CD4-positive, alpha-beta T cell (primary cell): ENCODE data around the gene SPATC1L. TPM values are rescaled to one million over a fixed set of nuclear protein-coding genes. Genes with fewer than 3 reads are reported as not detected.
"Not testable (repeated sequence)": the region's sequence is repeated elsewhere in the genome, so short reads cannot be mapped to it uniquely, and the experiment has no call there.

Experiments used
- ATAC-seq: fragments of 200-7000 bp; cut with Tn5 transposase; one replicate; pipeline ENCODE4 v1.10.0; 2022; ENCODE audit warnings: mild to moderate bottlenecking; ENCODE audit not compliant: poor library complexity
- CTCF ChIA-PET: fragments of 350-600 bp; sonication (Branson Sonifier 250); formaldehyde crosslinking; loops from one replicate; lab custom pipeline; 2021; ENCODE audit warnings: antibody characterized with exemption, inconsistent platforms; lab: Charles Lee
- POLR2A ChIA-PET: fragments of 350-600 bp; sonication (Branson Sonifier 250); formaldehyde crosslinking; loops from one replicate; lab custom pipeline; 2021; ENCODE audit warnings: antibody characterized with exemption, inconsistent platforms; lab: Charles Lee
- DNase-seq, 14 experiments: peaks; one replicate each; pipeline ENCODE4 v3.0.0-alpha.2; 2013 to 2020; ENCODE audit warnings: mixed read lengths in 2 of 14
- H3K27ac ChIP-seq, 2 donors: one replicate each; pipeline versions ENCODE4 v1.5.1 to v1.7.0; 2013; ENCODE audit warnings: low read length in 2 of 2, low read depth in 1 of 2, mild to moderate bottlenecking in 1 of 2
- H3K27me3 ChIP-seq, 2 experiments: 1 replicate in 1 of 2; 2 replicates in 1 of 2; pipeline versions ENCODE4 v1.6.1 to v1.7.0; 2013; ENCODE audit warnings: low read length in 2 of 2, control low read depth in 1 of 2, mild to moderate bottlenecking in 1 of 2, moderate library complexity in 1 of 2; ENCODE audit not compliant: insufficient read depth in 2 of 2, control insufficient read depth in 1 of 2
- H3K36me3 ChIP-seq: one replicate; pipeline ENCODE4 v1.6.1; 2013; ENCODE audit warnings: low read length, control low read depth; ENCODE audit not compliant: insufficient read depth
- H3K4me1 ChIP-seq: one replicate; pipeline ENCODE4 v1.6.1; 2013; ENCODE audit warnings: low read length, control low read depth; ENCODE audit not compliant: insufficient read depth
- H3K4me3 ChIP-seq: one replicate; pipeline ENCODE4 v1.5.1; 2013; ENCODE audit warnings: mild to moderate bottlenecking, low read length, moderate library complexity
- H3K9me3 ChIP-seq, 2 experiments: 1 replicate in 1 of 2; 2 replicates in 1 of 2; pipeline versions ENCODE4 v1.6.1 to v1.7.0; 2013; ENCODE audit warnings: low read length in 2 of 2, mild to moderate bottlenecking in 2 of 2, control low read depth in 1 of 2, moderate library complexity in 1 of 2; ENCODE audit not compliant: control insufficient read depth in 1 of 2, insufficient read depth in 1 of 2
- H3K27ac Mint-ChIP-seq: one replicate; pipeline ENCODE4 v1.8.0; 2020; ENCODE audit warnings: mixed read lengths
- H3K27me3 Mint-ChIP-seq: one replicate; pipeline ENCODE4 v1.8.0; 2021; ENCODE audit warnings: mixed read lengths
- H3K36me3 Mint-ChIP-seq: one replicate; pipeline ENCODE4 v1.8.0; 2021; ENCODE audit warnings: low read depth, mixed read lengths
- H3K4me1 Mint-ChIP-seq: one replicate; pipeline ENCODE4 v1.8.0; 2021; ENCODE audit warnings: low read depth, mixed read lengths
- H3K4me3 Mint-ChIP-seq: one replicate; pipeline ENCODE4 v1.8.0; 2020; ENCODE audit warnings: mild to moderate bottlenecking, mixed read lengths
- H3K9me3 Mint-ChIP-seq: one replicate; pipeline ENCODE4 v1.8.0; 2020; ENCODE audit warnings: mixed read lengths
- intact Hi-C, 2 experiments: fragments of 100-400 bp; cut with DNase I in 1 of 2; cut with micrococcal nuclease in 1 of 2; formaldehyde crosslinking; loops; one replicate each; pipeline versions ENCODE4 v1.15.1 to v1.9.0; 2023 to 2025; cut with DNase I, micrococcal nuclease
- total RNA-seq, 174 experiments: library from RNA in 2 of 174; stranded (reverse) in 2 of 174; gene quantifications; one replicate each; pipeline ENCODE4 v1.2.3 and lab custom pipeline; 2021 to 2026
- TF ChIP-seq, protein P1 (sequence below): fragments of 200-600 bp; IDR thresholded peaks from one replicate; pipeline ENCODE4 v1.8.0; 2022; ENCODE audit warnings: antibody characterized with exemption, mild to moderate bottlenecking

SPATC1L gene
- total RNA-seq, 2 experiments from 2014 or later: 2.8 to 3.0 TPM

DNA sequence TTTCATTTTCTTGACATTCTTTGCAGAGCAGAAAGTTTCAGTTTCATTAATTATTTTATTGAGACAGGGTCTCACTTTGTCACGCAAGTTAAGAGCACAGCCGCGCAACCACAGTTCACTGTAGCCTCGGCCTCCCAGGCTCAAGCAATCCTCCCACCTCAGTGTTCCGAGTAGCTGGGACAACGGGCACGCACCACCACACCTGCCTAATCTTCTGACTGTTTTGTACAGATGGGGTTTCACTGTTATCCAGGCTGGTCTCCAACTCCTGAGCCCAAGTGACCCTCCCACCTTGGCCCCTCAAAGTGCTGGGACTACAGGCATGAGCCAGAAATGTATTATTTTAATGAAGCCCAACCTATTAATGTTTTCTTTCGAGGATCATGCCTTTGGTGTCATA, 3.0 kb upstream of the SPATC1L start:
- CTCF ChIA-PET: no interaction called here
- TF ChIP-seq, protein P1, sequence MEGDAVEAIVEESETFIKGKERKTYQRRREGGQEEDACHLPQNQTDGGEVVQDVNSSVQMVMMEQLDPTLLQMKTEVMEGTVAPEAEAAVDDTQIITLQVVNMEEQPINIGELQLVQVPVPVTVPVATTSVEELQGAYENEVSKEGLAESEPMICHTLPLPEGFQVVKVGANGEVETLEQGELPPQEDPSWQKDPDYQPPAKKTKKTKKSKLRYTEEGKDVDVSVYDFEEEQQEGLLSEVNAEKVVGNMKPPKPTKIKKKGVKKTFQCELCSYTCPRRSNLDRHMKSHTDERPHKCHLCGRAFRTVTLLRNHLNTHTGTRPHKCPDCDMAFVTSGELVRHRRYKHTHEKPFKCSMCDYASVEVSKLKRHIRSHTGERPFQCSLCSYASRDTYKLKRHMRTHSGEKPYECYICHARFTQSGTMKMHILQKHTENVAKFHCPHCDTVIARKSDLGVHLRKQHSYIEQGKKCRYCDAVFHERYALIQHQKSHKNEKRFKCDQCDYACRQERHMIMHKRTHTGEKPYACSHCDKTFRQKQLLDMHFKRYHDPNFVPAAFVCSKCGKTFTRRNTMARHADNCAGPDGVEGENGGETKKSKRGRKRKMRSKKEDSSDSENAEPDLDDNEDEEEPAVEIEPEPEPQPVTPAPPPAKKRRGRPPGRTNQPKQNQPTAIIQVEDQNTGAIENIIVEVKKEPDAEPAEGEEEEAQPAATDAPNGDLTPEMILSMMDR: no peak
- no peaks in the 10 kb centered on the region for H3K36me3 Mint-ChIP-seq

DNA sequence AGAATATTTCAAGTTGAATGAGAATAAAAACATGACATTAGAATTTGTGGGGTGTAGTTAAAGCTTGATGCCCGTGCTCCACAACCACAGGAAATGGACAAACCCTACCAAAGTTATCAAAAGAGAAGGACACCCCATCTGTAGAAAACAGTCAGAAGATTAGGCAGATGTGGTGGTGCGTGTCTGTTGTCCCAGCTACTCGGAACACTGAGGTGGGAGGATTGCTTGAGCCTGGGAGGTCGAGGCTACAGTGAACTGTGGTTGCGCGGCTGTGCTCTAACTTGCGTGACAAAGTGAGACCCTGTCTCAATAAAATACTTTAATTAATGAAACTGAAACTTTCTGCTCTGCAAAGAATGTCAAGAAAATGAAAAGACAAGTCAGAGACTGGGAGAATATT, 1.5 kb upstream of the SPATC1L start:
- CTCF ChIA-PET: interaction anchor here (0.9 kb wide), 1 partner anchor 100 kb away, joined by 3 read pairs; the partner anchor contains the start of gene MCM3AP
- H3K4me1 Mint-ChIP-seq: peaks cover 11% of the 10 kb centered on the region

More for the DNA sequence above, 3.0 kb upstream of the SPATC1L start:
- Mint-ChIP-seq H3K27me3 (no peaks in the 10 kb centered on the region), H3K9me3 (no peaks in the 10 kb centered on the region), H3K4me3 (no peak overlapping the region), H3K4me1 (peaks cover 11% of the 10 kb centered on the region), H3K27ac (no peak overlapping the region)
- POLR2A ChIA-PET: no interaction called here
- H3K36me3 ChIP-seq: peaks cover 2% of the 10 kb centered on the region
- peaks cover 25% of the 10 kb centered on the region for H3K4me1 ChIP-seq
- peaks cover 0 to 3% of the 10 kb centered on the region in 2 experiments for H3K9me3 ChIP-seq
- ATAC-seq (no peak), DNase-seq (no peak)
- H3K27ac ChIP-seq: no peak overlapping the region
- no peak overlapping the region for H3K4me3 ChIP-seq
- peaks cover 0 to 3% of the 10 kb centered on the region in 2 experiments for H3K27me3 ChIP-seq
- intact Hi-C loops: loop anchor here in 1 of 2 experiments (5.0 to 10.0 kb wide), 2 partner anchors 92 to 140 kb away; partner anchors contain the start of gene COL6A2

DNA sequence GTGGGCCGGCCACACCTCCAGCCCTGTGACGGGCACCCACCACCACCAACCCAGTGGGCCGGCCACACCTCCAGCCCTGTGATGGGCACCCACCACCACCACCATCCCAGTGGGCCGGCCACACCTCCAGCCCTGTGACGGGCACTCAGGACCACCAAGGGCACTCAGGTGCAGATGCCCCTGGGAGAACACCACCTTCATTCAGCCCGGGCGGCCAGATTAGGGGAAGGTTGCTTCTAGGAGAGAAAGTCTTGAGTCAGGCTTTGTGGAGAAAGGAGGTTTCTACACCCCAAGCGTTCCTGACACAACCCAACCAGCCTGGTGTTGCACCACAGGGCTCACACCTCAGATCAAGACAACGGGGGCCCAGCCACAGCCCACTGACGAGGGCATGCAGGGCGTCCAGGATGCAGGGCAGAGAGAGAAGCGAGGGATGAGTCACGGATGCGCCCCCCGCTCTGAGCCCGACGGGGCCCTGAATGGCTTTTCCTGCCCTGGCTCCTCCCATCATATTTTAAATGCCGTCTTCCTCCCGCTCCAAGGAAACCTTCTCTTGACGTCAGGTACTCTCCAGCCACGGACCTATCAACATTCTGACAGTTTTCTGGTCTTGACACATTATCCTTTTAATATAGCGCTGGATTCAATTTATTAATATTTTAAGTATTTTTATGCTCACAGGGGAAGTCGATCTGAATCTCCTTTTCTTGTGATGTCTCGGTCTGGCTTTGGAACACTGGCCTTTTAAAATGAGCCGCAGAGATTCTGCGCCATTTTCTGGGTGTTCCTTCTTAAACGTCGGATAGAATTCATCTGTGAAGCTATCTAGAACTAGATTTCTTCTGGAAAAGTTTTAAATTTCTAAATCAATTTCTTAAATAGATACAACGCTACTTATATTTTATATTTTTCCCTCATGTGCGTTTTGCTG, 631 bp upstream of the SPATC1L start:
- CTCF ChIA-PET: interaction anchor here (0.9 kb wide), 1 partner anchor 101 kb away, joined by 3 read pairs; the partner anchor contains the start of gene MCM3AP
- no peaks in the 10 kb centered on the region for H3K36me3 Mint-ChIP-seq

More for the DNA sequence above, 1.5 kb upstream of the SPATC1L start:
- intact Hi-C loops: loop anchor here in 1 of 2 experiments (5.0 to 10.0 kb wide), 2 partner anchors 91 to 142 kb away; partner anchors contain the start of gene COL6A2
- H3K27me3 Mint-ChIP-seq: no peaks in the 10 kb centered on the region
- Histone ChIP-seq H3K27ac (no peak overlapping the region), H3K4me1 (peaks cover 25% of the 10 kb centered on the region), H3K36me3 (no peaks in the 10 kb centered on the region), H3K27me3 (peaks cover 0 to 3% of the 10 kb centered on the region in 2 experiments), H3K9me3 (peaks cover 0 to 6% of the 10 kb centered on the region in 2 experiments), H3K4me3 (peak overlapping the region; percentile 64)
- TF ChIP-seq, protein P1: no peak
- H3K9me3 Mint-ChIP-seq: no peaks in the 10 kb centered on the region
- H3K4me3 Mint-ChIP-seq: peak overlapping the region; percentile 23
- ATAC-seq (no peak), DNase-seq (no peak)
- POLR2A ChIA-PET: no interaction called here
- no peak overlapping the region for H3K27ac Mint-ChIP-seq
- no peaks in the 10 kb centered on the region for H3K36me3 Mint-ChIP-seq

DNA sequence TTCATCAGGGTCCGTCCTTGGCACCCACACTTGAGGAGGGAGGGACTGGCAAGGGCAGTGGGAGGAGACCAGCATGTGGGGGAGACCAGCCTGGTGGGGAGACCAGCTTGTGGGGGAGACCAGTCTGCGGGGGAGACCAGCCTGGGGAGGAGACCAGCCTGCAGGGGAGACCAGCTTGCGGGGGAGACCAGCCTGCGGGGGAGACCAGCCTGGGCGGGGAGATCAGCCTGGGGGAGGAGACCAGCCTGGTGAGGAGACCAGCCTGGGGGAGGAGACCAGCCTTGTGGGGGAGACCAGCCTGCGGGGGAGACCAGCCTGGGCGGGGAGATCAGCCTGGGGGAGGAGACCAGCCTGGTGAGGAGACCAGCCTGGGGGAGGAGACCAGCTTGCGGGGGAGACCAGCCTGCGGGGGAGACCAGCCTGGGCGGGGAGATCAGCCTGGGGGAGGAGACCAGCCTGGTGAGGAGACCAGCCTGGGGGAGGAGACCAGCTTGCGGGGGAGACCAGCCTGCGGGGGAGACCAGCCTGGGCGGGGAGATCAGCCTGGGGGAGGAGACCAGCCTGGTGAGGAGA, 836 bp downstream of the SPATC1L start:
- peaks cover 11% of the 10 kb centered on the region for H3K4me1 Mint-ChIP-seq
- peak overlapping the region; percentile 64 for H3K4me3 ChIP-seq
- H3K36me3 ChIP-seq, H3K27me3 Mint-ChIP-seq, H3K9me3 Mint-ChIP-seq, POLR2A ChIA-PET, DNase-seq, CTCF ChIA-PET, ATAC-seq, H3K27ac ChIP-seq, H3K36me3 Mint-ChIP-seq, H3K27ac Mint-ChIP-seq, H3K27me3 ChIP-seq, H3K9me3 ChIP-seq: not testable (repeated sequence)
- H3K4me3 Mint-ChIP-seq: peak overlapping the region; percentile 63
- peaks cover 25% of the 10 kb centered on the region for H3K4me1 ChIP-seq
- intact Hi-C loops: loop anchor here in 1 of 2 experiments (10.0 kb wide), 1 partner anchor 89 kb away; the partner anchor contains the start of gene COL6A2

More for the DNA sequence above, 631 bp upstream of the SPATC1L start:
- Histone ChIP-seq H3K36me3 (no peaks in the 10 kb centered on the region), H3K27me3 (peaks cover 0 to 3% of the 10 kb centered on the region in 2 experiments), H3K9me3 (peaks cover 0 to 6% of the 10 kb centered on the region in 2 experiments), H3K27ac (peak overlapping the region; percentile 59 to 85), H3K4me1 (peaks cover 25% of the 10 kb centered on the region), H3K4me3 (peak overlapping the region; percentile 64)
- H3K4me3 Mint-ChIP-seq: peak overlapping the region; percentile 80
- POLR2A ChIA-PET: no interaction called here
- H3K27ac Mint-ChIP-seq: peak overlapping the region; percentile 31
- ATAC-seq (peak; percentile 75), DNase-seq (peak; percentile 19 to 82 (median 53))
- peaks cover 11% of the 10 kb centered on the region for H3K4me1 Mint-ChIP-seq
- H3K9me3 Mint-ChIP-seq: no peaks in the 10 kb centered on the region
- no peaks in the 10 kb centered on the region for H3K27me3 Mint-ChIP-seq
- TF ChIP-seq, protein P1: no peak
- intact Hi-C loops: loop anchor here in 1 of 2 experiments (1.0 to 10.0 kb wide), 3 partner anchors 43 to 142 kb away; partner anchors contain the start of genes COL6A2 and LSS
